Trophoblast cell (in vitro differentiated cells and primary cell): ENCODE data around the gene FAM184A.

ENCODE experiments used
- DNase-seq, 2 donors: peaks; one replicate each; pipeline ENCODE4 v3.0.0-alpha.2; 2016
- H2AFZ ChIP-seq: 2 replicates; pipeline ENCODE4 v1.6.1; 2013; ENCODE audit warnings: low read length, moderate library complexity, mild to moderate bottlenecking; ENCODE audit not compliant: insufficient read depth, poor library complexity
- H2AK5ac ChIP-seq: 2 replicates; pipeline ENCODE4 v1.6.1; 2013; ENCODE audit warnings: mild to moderate bottlenecking, low read length
- H2BK120ac ChIP-seq: 2 replicates; pipeline ENCODE4 v1.6.1; 2013; ENCODE audit warnings: low read length, mild to moderate bottlenecking, moderate library complexity; ENCODE audit not compliant: insufficient read depth, poor library complexity
- H2BK12ac ChIP-seq: 2 replicates; pipeline ENCODE4 v1.6.1; 2013; ENCODE audit warnings: mild to moderate bottlenecking, low read length, moderate library complexity
- H2BK5ac ChIP-seq: 2 replicates; pipeline ENCODE4 v1.6.1; 2013; ENCODE audit warnings: low read length, low read depth, moderate library complexity, mild to moderate bottlenecking; ENCODE audit not compliant: poor library complexity
- H3K14ac ChIP-seq: 2 replicates; pipeline ENCODE4 v1.6.1; 2013; ENCODE audit warnings: mild to moderate bottlenecking, low read length
- H3K18ac ChIP-seq: 2 replicates; pipeline ENCODE4 v1.6.1; 2013; ENCODE audit warnings: mild to moderate bottlenecking, low read length
- H3K23ac ChIP-seq: 2 replicates; pipeline ENCODE4 v1.6.1; 2013; ENCODE audit warnings: low read length
- H3K27ac ChIP-seq: 2 replicates; pipeline ENCODE4 v1.5.1; 2013; ENCODE audit warnings: low read depth, mild to moderate bottlenecking, inconsistent platforms, low read length, moderate library complexity
- H3K27me3 ChIP-seq: 2 replicates; pipeline ENCODE4 v1.6.1; 2013; ENCODE audit warnings: inconsistent platforms, mild to moderate bottlenecking, low read length, moderate library complexity; ENCODE audit not compliant: insufficient read depth
- H3K36me3 ChIP-seq, 2 experiments: 1 replicate in 1 of 2; 2 replicates in 1 of 2; pipeline ENCODE4 v1.6.1; 2013; ENCODE audit warnings: low read length in 2 of 2, mild to moderate bottlenecking in 2 of 2, moderate library complexity in 1 of 2; ENCODE audit not compliant: insufficient read depth in 2 of 2, control insufficient read depth in 1 of 2
- H3K4ac ChIP-seq: 2 replicates; pipeline ENCODE4 v1.6.1; 2013; ENCODE audit warnings: low read depth, mild to moderate bottlenecking, low read length, moderate library complexity
- H3K4me1 ChIP-seq, 2 experiments: 1 replicate in 1 of 2; 2 replicates in 1 of 2; pipeline ENCODE4 v1.6.1; 2013; ENCODE audit warnings: low read length in 2 of 2, mild to moderate bottlenecking in 2 of 2, moderate library complexity in 1 of 2; ENCODE audit not compliant: insufficient read depth in 2 of 2, control insufficient read depth in 1 of 2
- H3K4me2 ChIP-seq: 2 replicates; pipeline ENCODE4 v1.6.1; 2013; ENCODE audit warnings: inconsistent platforms, mild to moderate bottlenecking, low read length, moderate library complexity
- H3K4me3 ChIP-seq: 2 replicates; pipeline ENCODE4 v1.5.1; 2013; ENCODE audit warnings: mild to moderate bottlenecking, low read depth, low read length, inconsistent platforms
- H3K79me1 ChIP-seq: one replicate; pipeline ENCODE4 v1.6.1; 2013; ENCODE audit warnings: low read length
- H3K79me2 ChIP-seq: 2 replicates; pipeline ENCODE4 v1.6.1; 2013; ENCODE audit warnings: low read length, mild to moderate bottlenecking; ENCODE audit not compliant: control insufficient read depth, insufficient read depth, poor library complexity
- H3K9ac ChIP-seq: 2 replicates; pipeline ENCODE4 v1.6.1; 2013; ENCODE audit warnings: mild to moderate bottlenecking, low read length
- H3K9me3 ChIP-seq: 2 replicates; pipeline ENCODE4 v1.6.1; 2013; ENCODE audit warnings: low read depth, mild to moderate bottlenecking, control low read depth, inconsistent platforms, low read length; ENCODE audit not compliant: insufficient read depth
- H4K12ac ChIP-seq: 2 replicates; pipeline ENCODE4 v1.6.1; 2013; ENCODE audit warnings: low read depth, mild to moderate bottlenecking, low read length, moderate library complexity
- H4K8ac ChIP-seq: 2 replicates; pipeline ENCODE4 v1.6.1; 2013; ENCODE audit warnings: low read depth, mild to moderate bottlenecking, low read length, moderate library complexity
- H4K91ac ChIP-seq: one replicate; pipeline ENCODE4 v1.6.1; 2013; ENCODE audit warnings: low read depth, mild to moderate bottlenecking, low read length, moderate library complexity
- WGBS: extraction: QIAGEN DNeasy Blood & Tissue Kit; methylation state at CpG from one replicate; pipeline ENCODE4 v1.1.7; 2013; ENCODE audit warnings: missing lambda C conversion rate; ENCODE audit not compliant: insufficient read length, insufficient coverage; ENCODE audit errors: extremely low coverage; 5-methylcytosine and 5-hydroxymethylcytosine counted together

The FAM184A gene

DNA sequence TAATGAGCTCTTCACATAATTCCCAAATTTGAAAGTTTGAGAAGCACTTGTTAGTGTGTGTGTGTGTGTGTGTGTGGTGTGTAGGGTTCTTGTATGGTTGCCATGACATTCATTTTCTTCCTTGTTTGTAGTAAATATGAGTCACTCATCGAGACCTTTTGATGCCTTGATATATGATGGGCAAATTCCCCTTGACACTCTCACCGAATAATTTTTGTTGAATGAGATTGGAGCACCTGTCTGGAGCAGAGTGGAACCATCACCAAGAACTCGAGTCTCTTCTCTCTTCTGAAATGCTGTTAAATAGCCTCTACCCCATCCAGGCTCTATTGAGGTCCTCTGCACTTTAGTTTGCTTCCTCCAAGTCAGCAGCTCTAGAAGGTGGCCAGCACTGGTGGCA is 29.6 kb upstream of the FAM184A start:
- no peak overlapping the region for H3K27ac ChIP-seq

DNA sequence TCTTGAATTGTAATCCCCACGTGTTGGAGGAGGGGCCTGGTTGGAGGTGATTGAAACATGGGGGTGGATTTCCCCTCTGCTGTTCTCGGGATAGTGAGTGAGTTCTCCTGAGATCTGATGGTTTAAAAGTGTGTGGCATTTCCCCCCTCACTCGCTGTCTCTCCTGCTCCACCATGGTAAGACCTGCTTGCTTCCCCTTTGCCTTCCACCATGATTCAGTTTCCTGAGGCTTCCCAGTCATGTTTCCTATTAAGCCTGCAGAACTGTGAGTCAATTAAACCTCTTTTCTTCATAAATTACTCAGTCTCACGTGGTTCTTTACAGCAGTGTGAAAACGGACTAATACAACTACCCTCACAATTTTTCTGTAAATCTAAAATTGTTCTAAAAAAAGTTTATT is 26.8 kb upstream of the FAM184A start:
- no peaks in the 10 kb centered on the region for H3K9me3 ChIP-seq
- H2AFZ ChIP-seq, result no peak overlapping the region
- H3K4ac ChIP-seq, result no peak overlapping the region
- no peak overlapping the region for H3K23ac ChIP-seq
- H2BK120ac ChIP-seq, result no peak overlapping the region
- no peaks in the 10 kb centered on the region for H3K36me3 ChIP-seq
- H2BK5ac ChIP-seq, result no peak overlapping the region
- H4K91ac ChIP-seq, result no peak overlapping the region
- H3K79me2 ChIP-seq, result no peaks in the 10 kb centered on the region
- H3K4me2 ChIP-seq, result no peak overlapping the region
- no CpG with 5 or more reads among the region's 5 CpGs for WGBS
- H4K8ac ChIP-seq, result no peak overlapping the region
- H4K12ac ChIP-seq, result no peak overlapping the region
- H3K4me1 ChIP-seq, result no peaks in the 10 kb centered on the region
- no peak overlapping the region for H2BK12ac ChIP-seq
- no peak overlapping the region for H3K18ac ChIP-seq
- no peak overlapping the region for H3K27ac ChIP-seq
- H3K27me3 ChIP-seq, result no peaks in the 10 kb centered on the region
- no peak overlapping the region for H3K4me3 ChIP-seq
- H3K9ac ChIP-seq, result no peak overlapping the region
- no peak for DNase-seq
- no peak overlapping the region for H2AK5ac ChIP-seq
- H3K79me1 ChIP-seq, result no peaks in the 10 kb centered on the region
- no peak overlapping the region for H3K14ac ChIP-seq

More for the DNA sequence above, 29.6 kb upstream of the FAM184A start:
- no peak overlapping the region for H2BK120ac ChIP-seq
- DNase-seq, result no peak
- no peaks in the 10 kb centered on the region for H3K27me3 ChIP-seq
- no peak overlapping the region for H4K12ac ChIP-seq
- H3K4me3 ChIP-seq, result no peak overlapping the region
- no peaks in the 10 kb centered on the region for H3K36me3 ChIP-seq
- H3K9ac ChIP-seq, result no peak overlapping the region
- peaks cover 0 to 3% of the 10 kb centered on the region in 2 experiments for H3K4me1 ChIP-seq
- no peaks in the 10 kb centered on the region for H3K9me3 ChIP-seq
- no peaks in the 10 kb centered on the region for H3K79me2 ChIP-seq
- H3K4ac ChIP-seq, result no peak overlapping the region
- WGBS, result no CpG with 5 or more reads among the region's 3 CpGs
- no peak overlapping the region for H3K23ac ChIP-seq
- H2BK5ac ChIP-seq, result no peak overlapping the region
- H4K8ac ChIP-seq, result no peak overlapping the region
- no peak overlapping the region for H4K91ac ChIP-seq
- no peak overlapping the region for H2AFZ ChIP-seq
- no peaks in the 10 kb centered on the region for H3K79me1 ChIP-seq
- no peak overlapping the region for H3K14ac ChIP-seq
- no peak overlapping the region for H2BK12ac ChIP-seq
- no peak overlapping the region for H3K18ac ChIP-seq
- H2AK5ac ChIP-seq, result no peak overlapping the region
- no peak overlapping the region for H3K4me2 ChIP-seq

DNA sequence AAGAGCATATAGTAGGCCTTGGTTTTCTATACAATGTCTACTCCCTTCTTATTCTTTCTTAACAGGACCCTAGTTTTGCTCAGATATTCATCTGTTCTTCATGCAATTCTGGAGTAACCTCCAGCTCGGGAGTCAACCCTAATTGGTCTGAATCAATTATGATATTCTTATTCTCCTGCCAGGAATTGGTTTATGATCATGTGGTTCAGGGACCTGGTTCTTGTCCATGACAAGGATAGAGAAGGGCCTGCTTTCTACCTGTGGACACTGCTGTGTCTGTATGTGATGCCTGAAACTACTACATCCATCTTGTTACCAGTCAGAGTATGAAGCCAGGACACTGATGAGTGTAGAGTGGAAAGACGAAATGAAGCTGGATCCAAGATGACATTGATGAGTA is 24.4 kb upstream of the FAM184A start:
- H4K8ac ChIP-seq, result no peak overlapping the region
- H3K4me2 ChIP-seq, result no peak overlapping the region
- H3K9ac ChIP-seq, result no peak overlapping the region
- no CpG with 5 or more reads among the region's 2 CpGs for WGBS
- no peaks in the 10 kb centered on the region for H3K36me3 ChIP-seq
- no peak for DNase-seq
- no peaks in the 10 kb centered on the region for H3K9me3 ChIP-seq
- no peak overlapping the region for H4K12ac ChIP-seq
- no peaks in the 10 kb centered on the region for H3K79me1 ChIP-seq
- no peaks in the 10 kb centered on the region for H3K4me1 ChIP-seq
- H3K4me3 ChIP-seq, result no peak overlapping the region
- H3K4ac ChIP-seq, result no peak overlapping the region
- no peak overlapping the region for H2AK5ac ChIP-seq
- no peak overlapping the region for H2BK120ac ChIP-seq
- no peaks in the 10 kb centered on the region for H3K79me2 ChIP-seq
- no peaks in the 10 kb centered on the region for H3K27me3 ChIP-seq
- no peak overlapping the region for H2AFZ ChIP-seq
- no peak overlapping the region for H3K14ac ChIP-seq
- H3K27ac ChIP-seq, result no peak overlapping the region
- no peak overlapping the region for H3K18ac ChIP-seq
- no peak overlapping the region for H3K23ac ChIP-seq
- H2BK12ac ChIP-seq, result no peak overlapping the region
- no peak overlapping the region for H2BK5ac ChIP-seq
- no peak overlapping the region for H4K91ac ChIP-seq

DNA sequence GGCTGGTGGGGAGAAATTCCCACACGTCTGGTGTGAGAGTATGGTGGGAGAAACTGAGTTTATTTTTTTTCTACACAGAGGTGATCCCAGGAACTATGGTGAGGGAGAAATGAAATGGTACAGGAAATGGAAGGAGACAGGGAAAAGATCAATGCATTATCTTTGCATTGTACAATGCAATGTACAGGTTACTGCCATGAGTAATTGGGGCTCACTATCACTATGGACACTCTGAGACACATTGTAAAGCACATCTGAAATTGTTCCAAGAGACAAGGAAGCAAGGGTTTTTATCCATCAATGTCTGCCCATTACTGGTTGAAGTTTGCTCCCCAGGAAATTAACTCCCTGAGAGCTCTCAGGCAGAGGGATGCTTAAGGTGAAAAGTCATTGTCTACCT is 21.7 kb upstream of the FAM184A start:
- H2BK5ac ChIP-seq, result no peak overlapping the region
- no peak overlapping the region for H3K4me3 ChIP-seq
- no peaks in the 10 kb centered on the region for H3K79me1 ChIP-seq
- H2BK120ac ChIP-seq, result no peak overlapping the region
- H3K27ac ChIP-seq, result no peak overlapping the region
- no peak overlapping the region for H3K9ac ChIP-seq
- no peaks in the 10 kb centered on the region for H3K9me3 ChIP-seq
- H3K4me1 ChIP-seq, result peaks cover 0 to 2% of the 10 kb centered on the region in 2 experiments
- no peak overlapping the region for H3K18ac ChIP-seq
- H4K8ac ChIP-seq, result no peak overlapping the region
- H3K14ac ChIP-seq, result no peak overlapping the region
- no CpG with 5 or more reads among the region's 1 CpG for WGBS
- H4K91ac ChIP-seq, result no peak overlapping the region
- no peak overlapping the region for H3K23ac ChIP-seq
- H2BK12ac ChIP-seq, result no peak overlapping the region
- no peak overlapping the region for H3K4me2 ChIP-seq
- H2AK5ac ChIP-seq, result no peak overlapping the region
- H2AFZ ChIP-seq, result no peak overlapping the region
- H3K36me3 ChIP-seq, result no peaks in the 10 kb centered on the region
- H4K12ac ChIP-seq, result no peak overlapping the region
- H3K79me2 ChIP-seq, result no peaks in the 10 kb centered on the region
- DNase-seq, result no peak
- H3K27me3 ChIP-seq, result no peaks in the 10 kb centered on the region
- H3K4ac ChIP-seq, result no peak overlapping the region
